Renal pelvis (tissue), 4 donors: ENCODE results near the gene PRIM2. TPM values are rescaled to one million over a fixed set of nuclear protein-coding genes. Genes with fewer than 3 reads are reported as not detected.
"Not testable (repeated sequence)": the region's sequence is repeated elsewhere in the genome, so short reads cannot be mapped to it uniquely, and the experiment has no call there.

Experiments used
- DNase-seq: peaks from one replicate; pipeline ENCODE4 v3.0.0-alpha.2; 2013
- polyA plus RNA-seq, 3 donors: library from polyadenylated mRNA; unstranded; fragments of 120-200 nt; gene quantifications; one replicate each; pipeline ENCODE4 v1.2.1, GENCODE V29; 2013; ENCODE audit not compliant: insufficient read length in 3 of 3

PRIM2 gene
- polyA plus RNA-seq, 3 donors, result 16.5 to 17.8 (median 16.6) TPM

DNA sequence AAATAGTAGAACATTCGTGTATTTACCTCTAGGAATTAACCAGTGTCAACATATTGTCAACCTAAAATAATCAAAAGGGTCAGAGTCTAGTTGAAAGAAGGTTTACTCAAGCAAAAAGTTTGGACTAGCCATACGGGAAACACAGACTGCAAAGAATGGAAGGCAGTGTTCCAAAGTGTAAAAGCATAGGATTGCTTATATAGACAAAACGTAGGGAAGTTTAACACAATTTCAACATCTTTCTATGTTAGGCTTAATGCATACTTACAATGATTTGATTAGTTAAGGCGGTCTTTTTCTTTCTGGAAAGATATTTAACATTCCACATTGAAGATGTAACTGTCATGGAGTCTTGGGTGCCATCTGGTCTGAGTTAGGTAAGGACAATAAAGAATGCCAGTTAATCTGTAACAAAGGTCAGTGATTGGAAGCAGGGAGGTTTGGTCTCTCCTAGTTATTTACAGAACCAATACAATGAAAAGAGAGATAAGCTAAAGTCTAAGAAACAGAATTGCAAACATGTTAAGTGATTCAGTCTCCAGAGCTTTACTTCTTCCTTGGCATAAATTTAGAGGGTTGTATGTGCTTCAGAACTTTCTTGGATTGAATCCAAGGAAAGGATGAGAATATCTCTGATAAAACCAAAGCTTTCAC is 183.1 kb downstream of the PRIM2 start:
- not testable (repeated sequence) for DNase-seq

- DNase-seq, result not testable (repeated sequence)
Measured at GRCh38 chr6:57502387-57502786, 185.0 kb downstream of the PRIM2 start.

DNA sequence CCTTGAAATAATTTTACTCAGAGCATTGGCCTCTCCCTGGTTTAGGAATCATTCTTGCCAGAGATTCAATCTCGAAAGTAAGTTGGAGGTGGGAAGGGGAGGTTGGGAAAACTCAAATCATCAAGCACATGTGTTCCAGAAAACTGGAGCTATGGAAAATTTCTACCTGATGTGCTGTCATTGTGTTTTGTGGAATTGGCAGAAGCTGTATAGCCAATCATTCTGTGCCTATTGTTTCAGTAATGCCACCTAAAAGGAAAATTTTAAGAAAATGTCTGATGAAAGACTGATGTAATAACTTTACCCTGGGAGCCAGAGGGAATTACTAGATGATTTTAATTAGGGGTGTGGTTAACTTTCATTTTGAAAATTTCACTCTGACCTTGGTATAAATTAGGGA is 187.8 kb downstream of the PRIM2 start:
- DNase-seq, result not testable (repeated sequence)

GRCh38 chr6:57510390-57510789 is 193.0 kb downstream of the PRIM2 start:
- not testable (repeated sequence) for DNase-seq

DNA sequence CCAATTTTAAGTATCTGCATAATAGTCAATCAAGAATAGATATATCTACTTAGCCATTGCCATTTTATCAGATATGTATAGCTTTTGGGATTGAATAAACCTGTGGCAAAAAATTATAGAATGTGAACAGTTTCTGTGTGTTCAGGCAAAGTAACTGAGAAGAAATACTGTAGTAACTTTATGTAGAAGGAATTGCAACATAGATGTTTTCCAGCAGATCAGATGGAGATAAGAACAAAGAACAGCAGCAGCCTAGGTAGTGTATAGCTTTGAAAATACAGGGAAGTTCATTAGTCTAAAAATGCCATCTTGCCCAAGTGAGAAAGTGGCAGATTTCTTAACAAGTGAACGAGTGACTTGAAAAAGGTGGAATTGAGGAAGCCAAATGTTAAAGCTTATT is 197.7 kb downstream of the PRIM2 start:
- not testable (repeated sequence) for DNase-seq

- DNase-seq, result not testable (repeated sequence)
Measured at GRCh38 chr6:57515845-57516244, 198.4 kb downstream of the PRIM2 start.

DNA sequence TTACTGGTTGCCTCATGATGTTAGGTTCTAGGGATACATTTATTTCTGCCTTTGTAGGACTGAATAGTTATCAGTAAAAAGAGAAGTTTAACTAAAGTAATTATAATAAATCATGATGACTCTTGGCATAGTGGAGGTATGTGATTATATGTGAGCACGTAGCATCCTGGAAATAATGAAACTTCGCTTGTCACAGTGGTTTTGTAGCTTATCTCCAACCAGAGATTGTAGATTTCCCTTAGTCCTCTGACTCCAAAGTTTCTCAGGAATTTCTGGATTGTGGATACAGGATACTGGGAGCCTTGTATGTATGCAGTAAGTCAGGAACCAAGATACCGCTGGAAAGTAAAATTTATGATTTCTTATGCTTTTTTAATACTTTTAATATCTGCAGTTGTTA is 199.3 kb downstream of the PRIM2 start:
- DNase-seq, result not testable (repeated sequence)

DNA sequence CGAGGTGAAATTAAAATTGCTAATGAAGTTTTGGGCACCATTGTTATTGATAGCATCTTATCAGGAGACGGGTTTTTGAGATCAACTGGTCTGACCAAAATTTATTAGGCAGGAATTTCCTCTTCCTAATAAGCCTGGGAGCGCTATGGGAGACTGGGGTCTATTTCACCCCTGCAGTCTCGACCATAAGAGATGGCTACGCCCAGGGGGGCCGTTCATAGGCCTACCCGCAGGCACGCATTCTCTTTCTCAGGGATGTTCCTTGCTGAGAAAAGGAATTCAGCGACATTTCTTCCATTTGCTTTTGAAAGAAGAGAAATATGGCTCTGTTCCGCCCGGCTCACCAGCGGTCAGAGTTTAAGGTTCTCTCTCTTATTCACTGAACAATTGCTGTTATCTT is 201.8 kb downstream of the PRIM2 start:
- DNase-seq, result not testable (repeated sequence)

DNA sequence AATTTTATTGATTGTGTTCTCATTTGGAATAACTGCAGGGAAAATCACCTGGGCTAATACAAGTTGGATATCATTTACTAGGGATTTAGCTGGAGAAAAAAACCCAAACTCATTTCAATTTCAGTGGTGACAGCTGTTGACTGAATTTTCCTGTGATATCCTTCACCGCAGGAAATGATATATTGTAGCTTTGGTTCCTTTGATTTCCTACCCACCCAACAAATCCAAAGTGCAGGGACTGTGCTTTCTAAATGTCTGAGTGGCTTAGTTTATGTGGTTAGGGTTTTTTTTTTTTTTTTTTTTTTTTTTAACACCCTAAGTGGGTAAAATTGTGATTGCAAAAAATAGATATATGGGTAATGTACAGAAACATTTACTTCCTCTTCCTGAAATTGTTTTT is 203.7 kb downstream of the PRIM2 start:
- not testable (repeated sequence) for DNase-seq

- DNase-seq, result not testable (repeated sequence)
Measured at GRCh38 chr6:57523221-57523620, 205.8 kb downstream of the PRIM2 start.

DNA sequence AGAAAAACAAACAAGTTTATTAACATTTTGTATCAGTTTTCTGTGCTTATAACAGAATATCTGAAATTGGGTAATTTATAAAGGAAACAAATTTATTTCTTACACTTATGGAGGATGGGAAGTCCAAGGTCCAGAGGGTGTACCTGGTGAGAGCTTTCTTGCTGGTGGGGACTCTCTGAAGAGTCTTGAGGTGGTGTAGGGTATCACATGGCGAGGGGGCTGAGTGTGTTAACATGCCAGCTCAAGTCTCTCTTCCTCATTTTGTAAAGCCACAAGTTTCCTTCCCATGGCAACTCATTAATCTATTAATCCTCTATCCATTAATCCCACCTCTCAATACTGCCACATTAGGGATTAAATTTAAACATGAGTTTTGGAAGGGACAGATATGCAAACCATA is 212.3 kb downstream of the PRIM2 start:
- DNase-seq, result not testable (repeated sequence)

- not testable (repeated sequence) for DNase-seq
Measured at GRCh38 chr6:57532660-57533059, 215.2 kb downstream of the PRIM2 start.

DNA sequence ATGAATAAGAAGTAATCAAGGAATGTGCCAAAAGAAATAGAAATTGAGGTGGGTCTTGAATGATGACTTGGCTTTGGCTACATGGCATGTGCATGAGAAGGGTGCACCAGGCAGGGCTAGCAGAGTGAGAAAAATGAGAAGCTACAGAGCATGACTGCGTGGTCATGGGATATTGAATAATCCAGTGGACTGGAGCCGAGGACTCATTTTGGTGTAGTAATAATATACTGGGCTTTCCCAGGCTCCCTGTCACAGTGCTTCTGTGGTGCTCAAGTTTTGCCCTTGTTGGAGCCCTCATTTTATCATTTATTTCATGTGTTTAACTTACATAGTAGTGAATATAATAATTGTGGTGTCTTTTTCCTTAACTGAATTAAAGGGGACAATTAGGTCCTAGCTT is 217.7 kb downstream of the PRIM2 start:
- DNase-seq, result not testable (repeated sequence)

DNA sequence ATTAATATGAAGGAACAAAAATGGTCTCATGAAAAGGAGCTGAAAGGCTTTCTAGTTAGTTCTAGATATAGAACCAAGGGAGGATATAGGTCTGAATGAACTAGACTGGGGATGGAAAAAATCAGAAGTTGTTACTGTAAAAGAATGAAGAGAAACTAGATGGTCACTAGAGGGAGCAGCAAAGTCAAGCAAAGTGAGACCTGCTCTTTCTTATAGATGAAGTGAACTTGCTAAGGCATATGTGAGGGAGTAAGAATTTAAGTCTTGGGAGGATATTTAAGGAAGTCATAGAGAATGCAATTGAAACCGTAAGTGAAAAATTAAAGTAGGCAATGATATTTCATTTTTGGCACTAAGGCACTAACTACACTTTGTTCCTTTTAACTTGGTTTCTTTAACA is 218.6 kb downstream of the PRIM2 start:
- DNase-seq, result peak; percentile 20

GRCh38 chr6:57537916-57538315 is 220.5 kb downstream of the PRIM2 start:
- not testable (repeated sequence) for DNase-seq

GRCh38 chr6:57551961-57552360 is 234.5 kb downstream of the PRIM2 start:
- not testable (repeated sequence) for DNase-seq

- not testable (repeated sequence) for DNase-seq
Measured at GRCh38 chr6:57557855-57558254, 240.4 kb downstream of the PRIM2 start.

DNA sequence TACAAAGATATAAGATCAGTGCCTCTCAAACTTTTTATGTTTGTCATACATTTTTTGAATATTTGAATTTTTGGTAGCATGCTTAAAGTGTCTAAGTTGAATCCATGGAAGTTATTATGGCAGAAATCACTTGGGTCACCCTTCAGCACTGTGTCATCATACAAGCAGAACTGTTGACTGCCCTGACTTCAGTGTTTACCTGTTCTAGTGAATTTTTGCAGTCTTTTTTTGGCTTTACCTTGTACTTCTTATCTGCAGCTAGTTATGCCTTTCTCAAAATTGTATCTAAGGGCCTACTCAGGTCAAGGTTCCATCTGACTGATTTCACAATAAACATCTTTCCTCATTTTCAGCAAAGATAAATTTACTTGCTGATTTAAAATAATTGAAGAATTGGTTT is 241.7 kb downstream of the PRIM2 start:
- not testable (repeated sequence) for DNase-seq

- DNase-seq, result not testable (repeated sequence)
Measured at GRCh38 chr6:57562233-57562632, 244.8 kb downstream of the PRIM2 start.

- DNase-seq, result not testable (repeated sequence)
Measured at GRCh38 chr6:57572119-57572518, 254.7 kb downstream of the PRIM2 start.

DNA sequence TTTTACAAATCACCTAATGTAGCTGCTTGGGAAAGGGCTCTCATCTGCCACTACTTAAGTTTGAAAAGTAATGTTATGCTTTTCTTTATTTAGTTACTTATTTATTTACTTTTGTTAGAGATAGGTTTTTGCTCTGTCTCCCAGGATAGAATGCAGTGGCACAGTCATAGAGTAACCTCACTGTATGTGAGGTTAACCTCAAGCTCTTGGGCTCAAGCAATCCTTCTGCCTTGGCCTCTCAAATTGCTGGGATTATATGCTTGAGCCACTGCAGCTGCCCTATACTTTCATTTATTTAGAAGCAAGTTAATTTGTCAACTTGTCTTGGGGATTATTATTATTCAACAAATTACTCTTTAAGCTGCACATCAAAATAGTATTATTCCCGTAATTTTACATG is 255.4 kb downstream of the PRIM2 start:
- not testable (repeated sequence) for DNase-seq

DNA sequence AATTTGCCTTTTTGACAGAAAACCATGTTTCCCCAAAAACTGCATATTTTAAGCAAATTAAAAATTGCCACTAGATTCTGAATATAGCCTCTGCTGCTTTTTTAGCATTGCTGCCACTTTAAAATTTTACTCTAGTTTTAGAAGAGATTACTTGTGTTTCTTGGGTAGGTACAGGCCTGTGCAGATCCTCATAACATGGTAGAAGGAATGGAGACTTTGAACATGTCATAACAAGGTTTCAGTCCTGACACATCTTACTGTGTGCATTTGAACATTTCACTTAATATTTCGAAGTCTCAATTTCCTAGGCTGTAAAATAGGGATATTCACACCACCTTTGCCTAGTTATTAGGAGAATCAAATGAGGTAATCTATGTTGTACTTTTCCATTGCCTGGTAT is 259.6 kb downstream of the PRIM2 start:
- DNase-seq, result not testable (repeated sequence)

DNA sequence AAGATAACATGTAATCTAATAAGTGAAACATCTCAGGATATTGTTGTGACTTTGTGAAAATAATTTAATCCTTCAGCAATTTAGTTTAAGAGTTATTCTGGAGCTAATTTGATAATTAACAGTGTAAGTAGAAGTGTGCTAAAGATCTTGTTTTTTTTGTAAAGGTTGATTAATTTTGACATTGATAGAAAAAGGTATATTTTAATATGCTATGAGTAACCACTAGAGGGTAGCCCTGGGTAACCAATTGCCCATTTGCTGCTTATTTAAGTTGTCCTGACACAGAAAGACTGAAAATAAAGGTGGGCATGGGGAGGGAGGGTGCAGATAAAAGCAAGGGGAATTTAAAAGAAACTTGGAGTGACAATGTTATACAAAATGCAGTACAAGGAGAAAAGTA is 262.1 kb downstream of the PRIM2 start:
- not testable (repeated sequence) for DNase-seq

GRCh38 chr6:57581586-57581985 is 264.2 kb downstream of the PRIM2 start:
- DNase-seq, result not testable (repeated sequence)
